GM12878 (cell line): ENCODE measurements around the gene UBXN11. TPM values are rescaled to one million over a fixed set of nuclear protein-coding genes. Genes with fewer than 3 reads are reported as not detected.
A peak's percentile ranks its signal among the peaks of the same experiment; 100 is the strongest.

Source experiments
- ATAC-seq: fragments of 200-7000 bp; cut with Tn5 transposase; 3 replicates; pipeline ENCODE4 v1.9.1; 2020; ENCODE audit warnings: mild to moderate bottlenecking, moderate library complexity
- BruUV-seq: library from RNA; stranded (reverse); fragments of 400-500 nt; replicated peaks from 2 replicates; lab custom pipeline; 2021; lab: Mats Ljungman, UMichigan
- CTCF ChIA-PET: fragments of 300-600 bp; sonication (Branson Sonifier 250); formaldehyde crosslinking; extraction: SDS; loops from one replicate; lab custom pipeline; 2021; ENCODE audit warnings: inconsistent platforms; lab: Yijun Ruan, JAX
- POLR2A ChIA-PET: fragments of 350-600 bp; formaldehyde crosslinking; extraction: SDS; loops from one replicate; lab custom pipeline; 2021; ENCODE audit warnings: inconsistent platforms; lab: Charles Lee
- RAD21 ChIA-PET: fragments of 300-600 bp; sonication (Branson Sonifier 250); formaldehyde crosslinking; loops from one replicate; lab custom pipeline; 2023; ENCODE audit warnings: antibody characterized with exemption; ENCODE audit not compliant: unreplicated experiment; lab: Charles Lee
- SMC1A ChIA-PET: fragments of 300-600 bp; sonication (Branson Sonifier 250); formaldehyde crosslinking; loops from one replicate; lab custom pipeline; 2023; ENCODE audit not compliant: unreplicated experiment, uncharacterized antibody; lab: Charles Lee
- DNase-seq: peaks from one replicate; pipeline ENCODE4 v3.0.0-alpha.2; 2011; ENCODE audit warnings: low read depth, low spot score
- FAIRE-seq: peaks from 3 replicates; lab custom pipeline; 2011; peaks lifted over from hg19 to GRCh38; lab: Jason Lieb, UNC
- H2AFZ ChIP-seq: 2 replicates; pipeline ENCODE4 v1.6.0; 2011; ENCODE audit warnings: low read depth, low read length, control low read depth; ENCODE audit not compliant: control insufficient read depth
- H3K27ac ChIP-seq: 2 replicates; pipeline ENCODE4 v1.5.1; 2011; ENCODE audit warnings: control low read depth; ENCODE audit not compliant: control insufficient read depth, insufficient read depth
- H3K27me3 ChIP-seq, 2 experiments: replicated peaks in 1 of 2; 2 replicates each; pipeline versions ENCODE4 v1.6.0 to v1.6.1; 2011; ENCODE audit warnings: low read length in 1 of 2; ENCODE audit not compliant: control insufficient read depth in 2 of 2, insufficient read depth in 2 of 2
- H3K36me3 ChIP-seq, 2 experiments: 2 replicates each; pipeline ENCODE4 v1.5.1; 2011; ENCODE audit warnings: low read length in 1 of 2; ENCODE audit not compliant: control insufficient read depth in 2 of 2, insufficient read depth in 2 of 2
- H3K4me1 ChIP-seq: 2 replicates; pipeline ENCODE4 v1.6.1; 2011; ENCODE audit warnings: mild to moderate bottlenecking, low read length, moderate library complexity, mixed read lengths; ENCODE audit not compliant: control insufficient read depth, insufficient read depth
- H3K4me2 ChIP-seq: 2 replicates; pipeline ENCODE4 v1.6.0; 2011; ENCODE audit warnings: control low read depth; ENCODE audit not compliant: control insufficient read depth, insufficient read depth
- H3K4me3 ChIP-seq: fragments of 200-600 bp; sonication (generic); 2 replicates; pipeline ENCODE4 v1.5.1; 2016
- H3K79me2 ChIP-seq: 2 replicates; pipeline ENCODE4 v1.6.0; 2011; ENCODE audit warnings: low read length; ENCODE audit not compliant: control insufficient read depth, insufficient read depth
- H3K9ac ChIP-seq: 2 replicates; pipeline ENCODE4 v1.8.0; 2011; ENCODE audit warnings: low read length, control low read depth, mixed read lengths; ENCODE audit not compliant: control insufficient read depth, insufficient read depth
- H3K9me3 ChIP-seq: replicated peaks from 3 replicates; pipeline ENCODE4 v1.5.1; 2011; ENCODE audit warnings: mild to moderate bottlenecking, low read length; ENCODE audit not compliant: control insufficient read depth, insufficient read depth
- H4K20me1 ChIP-seq: 2 replicates; pipeline ENCODE4 v1.6.0; 2011; ENCODE audit not compliant: control insufficient read depth, insufficient read depth
- HDAC6 ChIP-seq: fragments of 200-600 bp; sonication (generic); IDR thresholded peaks from one replicate; pipeline ENCODE4 v1.8.0; 2017; ENCODE audit warnings: antibody characterized with exemption; ENCODE audit not compliant: unreplicated experiment
- MTA3 ChIP-seq: IDR thresholded peaks from 2 replicates; pipeline ENCODE4 v1.6.1; 2012; ENCODE audit warnings: low read length, inconsistent platforms, borderline replicate concordance
- SIN3A ChIP-seq: IDR thresholded peaks from 2 replicates; pipeline ENCODE4 v1.6.1; 2012; ENCODE audit warnings: low read depth, low read length, improper control_type of control experiment
- SP1 ChIP-seq: IDR thresholded peaks from one replicate; pipeline ENCODE4 v1.6.1; 2011; ENCODE audit warnings: low read depth, low read length
- ZNF274 ChIP-seq: IDR thresholded peaks from one replicate; pipeline ENCODE4 v1.8.0; 2011; ENCODE audit not compliant: insufficient read length, insufficient read depth
- WGBS: methylation state at CpG from one replicate; pipeline ENCODE4 v1.1.6; 2016; ENCODE audit warnings: low lambda C conversion rate; ENCODE audit not compliant: insufficient replicate concordance, insufficient coverage; ENCODE audit errors: missing lambda C conversion rate; 5-methylcytosine and 5-hydroxymethylcytosine counted together
- in situ Hi-C: fragments of 300-500 bp; cut with MboI; formaldehyde crosslinking; loops from 9 replicates; pipeline ENCODE4 v1.14.3; 2018; ENCODE audit warnings: mixed read lengths
- intact Hi-C: fragments of 100-400 bp; cut with micrococcal nuclease; formaldehyde crosslinking; loops from one replicate; pipeline ENCODE4 v1.14.2; 2022; ENCODE audit not compliant: unreplicated experiment
- polyA plus RNA-seq, 11 experiments: library from polyadenylated mRNA; depleted of rRNA in 4 of 11; unstranded in 6 of 11; stranded (reverse) in 5 of 11; fragments of >200 nt; fragmentation: Nextera tagmentation in 4 of 11; fragmentation: Illumina TruSeq in 1 of 11; extraction: Ambion mirVana in 4 of 11; extraction: Trizol in 1 of 11; gene quantifications; 1 replicate in 1 of 11; 2 replicates in 10 of 11; pipeline versions ENCODE4 v1.2.1 to v1.2.3, GENCODE V29; 2011 to 2016; ENCODE audit warnings: inconsistent platforms in 2 of 11, missing spikeins in 2 of 11, low read depth in 1 of 11
- total RNA-seq, 4 experiments: library from RNA; depleted of rRNA in 3 of 4; stranded (reverse); fragments of >200 nt in 3 of 4; fragmentation: Illumina TruSeq in 1 of 4; extraction: Trizol in 1 of 4; gene quantifications; 2 replicates each; pipeline versions ENCODE4 v1.2.1 to v1.2.3, GENCODE V29; 2013 to 2021
- TF ChIP-seq, protein P1 (sequence below): fragments of 150-350 bp; IDR thresholded peaks from 2 replicates; pipeline ENCODE4 v1.6.1; 2014; ENCODE audit warnings: mild to moderate bottlenecking, low read depth, low read length
- TF ChIP-seq, protein P2 (sequence below): fragments of 450-650 bp; formaldehyde crosslinking; IDR thresholded peaks from 2 replicates; pipeline ENCODE4 v1.4.0; 2022; ENCODE audit warnings: mild to moderate bottlenecking, moderate library complexity

The UBXN11 gene
- total and polyA plus RNA-seq, 10 of the 15 experiments (the other 5 are each of a cell fraction or from before 2014, with no cell fraction given) = 0.32 to 34.4 (median 9.6) TPM

DNA sequence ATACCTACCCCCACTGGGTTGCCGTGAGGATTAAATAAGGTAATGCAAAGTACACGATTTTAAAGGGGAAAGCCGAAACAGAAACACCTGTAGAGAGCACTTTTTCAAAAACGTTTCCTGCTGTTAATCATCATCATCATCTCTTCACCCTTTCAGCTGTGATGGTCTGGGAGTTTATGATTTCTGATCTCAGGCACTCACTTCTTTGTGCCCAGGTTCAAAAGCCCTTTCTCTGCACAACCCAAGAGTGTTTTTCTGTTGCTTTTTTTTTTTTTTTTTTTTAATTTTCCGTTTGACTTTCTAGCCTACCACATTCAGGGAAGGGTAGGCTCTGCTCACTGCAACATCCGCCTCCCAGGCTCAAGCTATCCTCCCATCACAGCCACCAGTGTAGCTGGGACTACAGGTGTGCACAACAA is 936 bp upstream of the UBXN11 start:
- ChIA-PET POLR2A (interaction anchor here (0.6 to 5.6 kb wide), 10 partner anchors 10 to 1261 kb away, joined by 3 to 58 read pairs (median 5); partner anchors contain the start of gene CD52), SMC1A (interaction anchor here (0.6 to 3.0 kb wide), 5 partner anchors 10 to 102 kb away, joined by 3 to 40 read pairs (median 9); partner anchors contain the start of gene CD52)
- peak overlapping the region; percentile 73 for H3K4me3 ChIP-seq
- H3K27me3 ChIP-seq = no peaks in the 10 kb centered on the region
- no peaks in the 10 kb centered on the region for H3K36me3 ChIP-seq
- ATAC-seq (peak; percentile 8), FAIRE-seq (peak; percentile 64), DNase-seq (no peak)
- peak overlapping the region; percentile 94 for H2AFZ ChIP-seq
- no peaks in the 10 kb centered on the region for H4K20me1 ChIP-seq
- peaks cover 4% of the 10 kb centered on the region for H3K79me2 ChIP-seq
- in situ Hi-C loops = no loop called here
- TF ChIP-seq SIN3A (no peak), SP1 (no peak), ZNF274 (no peak), HDAC6 (no peak), MTA3 (0 out of 2 replicates have a peak, but pooled peaks have one; percentile 41)
- TF ChIP-seq, protein P1, sequence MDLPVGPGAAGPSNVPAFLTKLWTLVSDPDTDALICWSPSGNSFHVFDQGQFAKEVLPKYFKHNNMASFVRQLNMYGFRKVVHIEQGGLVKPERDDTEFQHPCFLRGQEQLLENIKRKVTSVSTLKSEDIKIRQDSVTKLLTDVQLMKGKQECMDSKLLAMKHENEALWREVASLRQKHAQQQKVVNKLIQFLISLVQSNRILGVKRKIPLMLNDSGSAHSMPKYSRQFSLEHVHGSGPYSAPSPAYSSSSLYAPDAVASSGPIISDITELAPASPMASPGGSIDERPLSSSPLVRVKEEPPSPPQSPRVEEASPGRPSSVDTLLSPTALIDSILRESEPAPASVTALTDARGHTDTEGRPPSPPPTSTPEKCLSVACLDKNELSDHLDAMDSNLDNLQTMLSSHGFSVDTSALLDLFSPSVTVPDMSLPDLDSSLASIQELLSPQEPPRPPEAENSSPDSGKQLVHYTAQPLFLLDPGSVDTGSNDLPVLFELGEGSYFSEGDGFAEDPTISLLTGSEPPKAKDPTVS = no peak
- TF ChIP-seq, protein P2, sequence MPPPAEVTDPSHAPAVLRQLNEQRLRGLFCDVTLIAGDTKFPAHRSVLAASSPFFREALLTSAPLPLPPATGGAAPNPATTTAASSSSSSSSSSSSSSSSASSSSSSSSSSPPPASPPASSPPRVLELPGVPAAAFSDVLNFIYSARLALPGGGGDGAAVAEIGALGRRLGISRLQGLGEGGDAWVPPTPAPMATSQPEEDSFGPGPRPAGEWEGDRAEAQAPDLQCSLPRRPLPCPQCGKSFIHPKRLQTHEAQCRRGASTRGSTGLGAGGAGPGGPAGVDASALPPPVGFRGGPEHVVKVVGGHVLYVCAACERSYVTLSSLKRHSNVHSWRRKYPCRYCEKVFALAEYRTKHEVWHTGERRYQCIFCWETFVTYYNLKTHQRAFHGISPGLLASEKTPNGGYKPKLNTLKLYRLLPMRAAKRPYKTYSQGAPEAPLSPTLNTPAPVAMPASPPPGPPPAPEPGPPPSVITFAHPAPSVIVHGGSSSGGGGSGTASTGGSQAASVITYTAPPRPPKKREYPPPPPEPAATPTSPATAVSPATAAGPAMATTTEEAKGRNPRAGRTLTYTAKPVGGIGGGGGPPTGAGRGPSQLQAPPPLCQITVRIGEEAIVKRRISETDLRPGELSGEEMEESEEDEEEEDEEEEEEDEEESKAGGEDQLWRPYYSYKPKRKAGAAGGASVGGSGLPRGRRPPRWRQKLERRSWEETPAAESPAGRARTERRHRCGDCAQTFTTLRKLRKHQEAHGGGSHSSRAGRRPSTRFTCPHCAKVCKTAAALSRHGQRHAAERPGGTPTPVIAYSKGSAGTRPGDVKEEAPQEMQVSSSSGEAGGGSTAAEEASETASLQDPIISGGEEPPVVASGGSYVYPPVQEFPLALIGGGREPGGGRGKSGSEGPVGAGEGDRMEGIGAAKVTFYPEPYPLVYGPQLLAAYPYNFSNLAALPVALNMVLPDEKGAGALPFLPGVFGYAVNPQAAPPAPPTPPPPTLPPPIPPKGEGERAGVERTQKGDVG = no peak
- TF ChIP-seq, all 136 proteins: peak for 1
- Histone ChIP-seq H3K9me3 (no peaks in the 10 kb centered on the region), H3K27ac (peak overlapping the region; percentile 94), H3K9ac (peak overlapping the region; percentile 76), H3K4me1 (peaks cover 14% of the 10 kb centered on the region), H3K4me2 (peak overlapping the region; percentile 98)
- CTCF ChIA-PET = interaction anchor here (0.6 to 4.8 kb wide), 7 partner anchors 9 to 138 kb away, joined by 3 to 34 read pairs (median 6); partner anchors contain the start of gene ZNF593
- BruUV-seq = no TSS peak
- 4% methylated on average over 4 of the region's 6 CpGs for WGBS
- intact Hi-C loops = no loop called here
- RAD21 ChIA-PET = interaction anchor here (0.7 to 3.9 kb wide), 6 partner anchors 8 to 25 kb away, joined by 3 to 27 read pairs (median 14); partner anchors contain the start of gene CD52
